22Rv1 (cell line): ENCODE measurements around the gene ARHGAP27.

Source experiments
- H3K27ac ChIP-seq: fragments of 450-650 bp; 2 replicates; pipeline ENCODE4 v1.5.1; 2017
- CTCF ChIP-seq: fragments of 450-650 bp; IDR thresholded peaks from 2 replicates; pipeline ENCODE4 v1.5.1; 2017; ENCODE audit warnings: mild to moderate bottlenecking
- ZFX ChIP-seq: fragments of 450-650 bp; IDR thresholded peaks from 2 replicates; pipeline ENCODE4 v1.6.1; 2017; ENCODE audit warnings: antibody characterized with exemption, borderline replicate concordance

ARHGAP27 gene

GRCh38 chr17:45380046-45380765, 52.5 kb downstream of the ARHGAP27 start:
- no peak for TF ChIP-seq ZFX
- TF ChIP-seq CTCF, result no peak
- H3K27ac ChIP-seq, result no peak overlapping the region

- TF ChIP-seq ZFX (no peak), CTCF (no peak)
These were observed 55.3 kb downstream of the ARHGAP27 start for GRCh38 chr17:45377401-45377800.

DNA sequence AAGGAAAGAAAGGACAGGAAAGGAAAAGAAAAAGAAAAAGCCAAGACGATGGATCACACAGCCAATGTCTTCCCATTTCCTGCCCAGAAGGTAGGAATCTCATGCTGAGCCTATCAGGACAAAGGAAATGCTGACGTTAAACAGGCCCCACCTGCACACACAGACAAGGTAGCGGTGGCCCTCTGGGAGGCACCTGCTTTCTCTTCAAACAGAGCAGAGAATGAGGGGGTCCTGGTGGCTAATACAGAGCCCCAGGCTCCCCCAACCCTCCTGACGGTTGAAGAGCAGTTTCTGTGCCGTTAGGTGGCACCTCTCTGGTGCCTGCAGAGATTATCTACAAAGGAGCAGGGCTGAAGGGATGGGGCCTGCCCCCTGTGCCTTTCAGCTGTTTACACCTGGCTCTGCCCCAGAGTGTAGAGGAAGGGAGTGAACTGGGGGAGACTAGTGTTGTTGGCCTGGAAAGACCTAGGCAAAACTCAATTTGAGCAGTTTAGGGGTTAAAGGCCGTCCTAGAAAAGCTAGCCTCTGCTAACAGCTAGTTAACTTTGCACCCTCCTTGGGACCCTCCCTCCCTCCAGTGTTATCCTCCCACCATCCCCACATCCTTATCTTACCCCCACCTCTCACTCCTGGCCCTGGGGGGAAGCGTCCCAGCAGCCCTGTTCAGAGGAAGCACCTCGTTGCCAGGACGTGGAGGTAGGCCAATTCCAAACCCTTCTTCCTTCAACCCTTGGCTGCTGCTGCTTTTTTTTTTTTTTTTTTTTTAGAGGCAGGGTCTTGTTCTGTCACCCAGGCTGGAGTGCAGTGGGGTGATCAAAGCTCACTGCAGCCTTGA, 56.3 kb downstream of the ARHGAP27 start:
- H3K27ac ChIP-seq, result no peak overlapping the region

More at GRCh38 chr17:45377401-45377800, 55.3 kb downstream of the ARHGAP27 start:
- no peak overlapping the region for H3K27ac ChIP-seq

GRCh38 chr17:45374501-45374900, 58.2 kb downstream of the ARHGAP27 start:
- H3K27ac ChIP-seq, result no peak overlapping the region
- no peak for TF ChIP-seq ZFX
- no peak for TF ChIP-seq CTCF

More for the DNA sequence above, 56.3 kb downstream of the ARHGAP27 start:
- TF ChIP-seq ZFX (no peak), CTCF (no peak)

- no peak overlapping the region for H3K27ac ChIP-seq
These were observed 60.3 kb downstream of the ARHGAP27 start for GRCh38 chr17:45372325-45372869.

DNA sequence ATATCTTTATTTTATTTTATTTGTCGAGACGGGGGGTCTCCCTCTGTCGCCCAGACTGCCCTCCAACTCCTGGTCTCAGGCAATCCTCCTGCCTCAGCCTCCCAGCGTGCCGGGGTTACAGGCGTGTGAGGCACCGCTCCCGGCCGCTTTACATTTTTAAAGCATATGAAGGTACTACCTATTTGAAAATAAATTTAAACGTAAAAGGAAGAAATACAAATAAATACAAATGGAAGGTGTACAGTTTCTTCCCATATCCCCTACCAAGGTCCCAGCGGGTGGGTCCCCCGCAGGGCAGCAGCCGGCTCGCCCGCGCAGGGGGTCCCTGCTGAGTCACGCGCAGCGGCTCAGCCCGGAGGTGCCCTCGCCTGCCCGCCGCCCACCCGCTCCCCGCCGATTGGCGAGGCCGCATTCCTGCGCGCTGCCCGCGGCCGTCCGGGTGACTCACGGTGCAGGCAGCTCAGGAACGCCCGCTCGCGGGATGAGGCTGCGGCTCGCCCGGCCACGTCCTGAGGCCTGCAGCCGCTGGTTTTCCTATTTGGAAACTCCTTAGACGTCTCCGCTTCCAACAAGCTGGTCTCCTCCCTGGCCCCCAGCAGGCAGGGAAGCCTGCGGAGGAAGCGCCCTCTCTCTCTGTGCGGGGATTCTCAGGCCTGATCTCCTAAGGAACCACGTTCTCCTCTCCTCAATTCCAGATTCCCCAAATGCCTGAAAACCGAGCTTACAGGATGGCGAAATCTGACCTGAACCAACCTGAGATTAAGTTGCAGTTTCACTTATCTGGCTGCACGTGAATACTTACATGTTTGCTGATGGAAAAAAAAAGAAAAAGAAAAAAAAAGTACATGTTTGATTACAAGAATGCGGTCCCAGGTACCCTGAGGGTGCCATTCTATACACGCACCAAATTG, 61.0 kb downstream of the ARHGAP27 start:
- no peak overlapping the region for H3K27ac ChIP-seq

More at GRCh38 chr17:45372325-45372869, 60.3 kb downstream of the ARHGAP27 start:
- TF ChIP-seq ZFX (no peak), CTCF (no peak)

More for the DNA sequence above, 61.0 kb downstream of the ARHGAP27 start:
- TF ChIP-seq ZFX (no peak), CTCF (no peak)
